GM12878 (cell line): Measurements from ENCODE around the gene B3GALNT2. TPM values are rescaled to one million over a fixed set of nuclear protein-coding genes. Genes with fewer than 3 reads are reported as not detected.

ENCODE experiments used
- ATAC-seq: fragments of 200-7000 bp; cut with Tn5 transposase; 3 replicates; pipeline ENCODE4 v1.9.1; 2020; ENCODE audit warnings: mild to moderate bottlenecking, moderate library complexity
- BruUV-seq: library from RNA; stranded (reverse); fragments of 400-500 nt; replicated peaks from 2 replicates; lab custom pipeline; 2021; lab: Mats Ljungman, UMichigan
- CTCF ChIA-PET: fragments of 300-600 bp; sonication (Branson Sonifier 250); formaldehyde crosslinking; extraction: SDS; loops from one replicate; lab custom pipeline; 2021; ENCODE audit warnings: inconsistent platforms; lab: Yijun Ruan, JAX
- POLR2A ChIA-PET: fragments of 350-600 bp; formaldehyde crosslinking; extraction: SDS; loops from one replicate; lab custom pipeline; 2021; ENCODE audit warnings: inconsistent platforms; lab: Charles Lee
- RAD21 ChIA-PET: fragments of 300-600 bp; sonication (Branson Sonifier 250); formaldehyde crosslinking; loops from one replicate; lab custom pipeline; 2023; ENCODE audit warnings: antibody characterized with exemption; ENCODE audit not compliant: unreplicated experiment; lab: Charles Lee
- SMC1A ChIA-PET: fragments of 300-600 bp; sonication (Branson Sonifier 250); formaldehyde crosslinking; loops from one replicate; lab custom pipeline; 2023; ENCODE audit not compliant: unreplicated experiment, uncharacterized antibody; lab: Charles Lee
- DNase-seq: peaks from one replicate; pipeline ENCODE4 v3.0.0-alpha.2; 2011; ENCODE audit warnings: low read depth, low spot score
- FAIRE-seq: peaks from 3 replicates; lab custom pipeline; 2011; peaks lifted over from hg19 to GRCh38; lab: Jason Lieb, UNC
- H2AFZ ChIP-seq: 2 replicates; pipeline ENCODE4 v1.6.0; 2011; ENCODE audit warnings: low read depth, low read length, control low read depth; ENCODE audit not compliant: control insufficient read depth
- H3K27ac ChIP-seq: 2 replicates; pipeline ENCODE4 v1.5.1; 2011; ENCODE audit warnings: control low read depth; ENCODE audit not compliant: control insufficient read depth, insufficient read depth
- H3K27me3 ChIP-seq, 2 experiments: replicated peaks in 1 of 2; 2 replicates each; pipeline versions ENCODE4 v1.6.0 to v1.6.1; 2011; ENCODE audit warnings: low read length in 1 of 2; ENCODE audit not compliant: control insufficient read depth in 2 of 2, insufficient read depth in 2 of 2
- H3K36me3 ChIP-seq, 2 experiments: 2 replicates each; pipeline ENCODE4 v1.5.1; 2011; ENCODE audit warnings: low read length in 1 of 2; ENCODE audit not compliant: control insufficient read depth in 2 of 2, insufficient read depth in 2 of 2
- H3K4me1 ChIP-seq: 2 replicates; pipeline ENCODE4 v1.6.1; 2011; ENCODE audit warnings: mild to moderate bottlenecking, low read length, moderate library complexity, mixed read lengths; ENCODE audit not compliant: control insufficient read depth, insufficient read depth
- H3K4me2 ChIP-seq: 2 replicates; pipeline ENCODE4 v1.6.0; 2011; ENCODE audit warnings: control low read depth; ENCODE audit not compliant: control insufficient read depth, insufficient read depth
- H3K4me3 ChIP-seq: fragments of 200-600 bp; sonication (generic); 2 replicates; pipeline ENCODE4 v1.5.1; 2016
- H3K79me2 ChIP-seq: 2 replicates; pipeline ENCODE4 v1.6.0; 2011; ENCODE audit warnings: low read length; ENCODE audit not compliant: control insufficient read depth, insufficient read depth
- H3K9ac ChIP-seq: 2 replicates; pipeline ENCODE4 v1.8.0; 2011; ENCODE audit warnings: low read length, control low read depth, mixed read lengths; ENCODE audit not compliant: control insufficient read depth, insufficient read depth
- H3K9me3 ChIP-seq: replicated peaks from 3 replicates; pipeline ENCODE4 v1.5.1; 2011; ENCODE audit warnings: mild to moderate bottlenecking, low read length; ENCODE audit not compliant: control insufficient read depth, insufficient read depth
- H4K20me1 ChIP-seq: 2 replicates; pipeline ENCODE4 v1.6.0; 2011; ENCODE audit not compliant: control insufficient read depth, insufficient read depth
- KLF5 ChIP-seq: fragments of 450-650 bp; IDR thresholded peaks from 2 replicates; pipeline ENCODE4 v1.6.1; 2014; ENCODE audit warnings: mild to moderate bottlenecking; ENCODE audit not compliant: partially characterized antibody
- LARP7 ChIP-seq: fragments of 450-650 bp; IDR thresholded peaks from 2 replicates; pipeline ENCODE4 v1.6.1; 2017; ENCODE audit warnings: mild to moderate bottlenecking
- MYB ChIP-seq: fragments of 150-350 bp; IDR thresholded peaks from 2 replicates; pipeline ENCODE4 v1.6.1; 2014; ENCODE audit warnings: mild to moderate bottlenecking, low read depth, low read length, borderline replicate concordance
- MYC ChIP-seq: IDR thresholded peaks from 2 replicates; pipeline ENCODE4 v1.6.1; 2011; ENCODE audit warnings: mild to moderate bottlenecking, low read length, moderate library complexity, inconsistent platforms; ENCODE audit not compliant: insufficient read depth, insufficient replicate concordance, insufficient read length, severe bottlenecking
- SRF ChIP-seq, 2 experiments: IDR thresholded peaks; 2 replicates each; pipeline ENCODE4 v1.6.1; 2011; ENCODE audit warnings: low read depth in 2 of 2, low read length in 2 of 2, mild to moderate bottlenecking in 1 of 2, moderate library complexity in 1 of 2
- TBL1XR1 ChIP-seq: IDR thresholded peaks from 2 replicates; pipeline ENCODE4 v1.6.1; 2012; ENCODE audit warnings: low read depth, low read length, improper control_type of control experiment
- WGBS: methylation state at CpG from one replicate; pipeline ENCODE4 v1.1.6; 2016; ENCODE audit warnings: low lambda C conversion rate; ENCODE audit not compliant: insufficient replicate concordance, insufficient coverage; ENCODE audit errors: missing lambda C conversion rate; 5-methylcytosine and 5-hydroxymethylcytosine counted together
- in situ Hi-C: fragments of 300-500 bp; cut with MboI; formaldehyde crosslinking; loops from 9 replicates; pipeline ENCODE4 v1.14.3; 2018; ENCODE audit warnings: mixed read lengths
- intact Hi-C: fragments of 100-400 bp; cut with micrococcal nuclease; formaldehyde crosslinking; loops from one replicate; pipeline ENCODE4 v1.14.2; 2022; ENCODE audit not compliant: unreplicated experiment
- polyA plus RNA-seq, 11 experiments: library from polyadenylated mRNA; depleted of rRNA in 4 of 11; unstranded in 6 of 11; stranded (reverse) in 5 of 11; fragments of >200 nt; fragmentation: Nextera tagmentation in 4 of 11; fragmentation: Illumina TruSeq in 1 of 11; extraction: Ambion mirVana in 4 of 11; extraction: Trizol in 1 of 11; gene quantifications; 1 replicate in 1 of 11; 2 replicates in 10 of 11; pipeline versions ENCODE4 v1.2.1 to v1.2.3, GENCODE V29; 2011 to 2016; ENCODE audit warnings: inconsistent platforms in 2 of 11, missing spikeins in 2 of 11, low read depth in 1 of 11
- total RNA-seq, 4 experiments: library from RNA; depleted of rRNA in 3 of 4; stranded (reverse); fragments of >200 nt in 3 of 4; fragmentation: Illumina TruSeq in 1 of 4; extraction: Trizol in 1 of 4; gene quantifications; 2 replicates each; pipeline versions ENCODE4 v1.2.1 to v1.2.3, GENCODE V29; 2013 to 2021
- TF ChIP-seq, protein P1 (sequence below): fragments of 450-650 bp; IDR thresholded peaks from 2 replicates; pipeline ENCODE4 v1.6.1; 2018; ENCODE audit warnings: borderline replicate concordance, mild to moderate bottlenecking; ENCODE audit not compliant: partially characterized antibody
- TF ChIP-seq, protein P2 (sequence below): IDR thresholded peaks from 2 replicates; pipeline ENCODE4 v1.6.1; 2011; ENCODE audit warnings: borderline replicate concordance, low read depth, mild to moderate bottlenecking, moderate library complexity, low read length; ENCODE audit not compliant: insufficient read depth, poor library complexity, severe bottlenecking
- TF ChIP-seq, protein P3 (sequence below): IDR thresholded peaks from 2 replicates; pipeline ENCODE4 v1.6.1; 2012; ENCODE audit warnings: low read depth, low read length, improper control_type of control experiment
- TF ChIP-seq, protein P4 (sequence below): fragments of 450-650 bp; IDR thresholded peaks from 2 replicates; pipeline ENCODE4 v1.6.1; 2016; ENCODE audit warnings: mild to moderate bottlenecking

Gene B3GALNT2
- total and polyA plus RNA-seq, 10 of the 15 experiments (the other 5 are each of a cell fraction or from before 2014, with no cell fraction given) = 0.77 to 19.7 (median 12.7) TPM

DNA sequence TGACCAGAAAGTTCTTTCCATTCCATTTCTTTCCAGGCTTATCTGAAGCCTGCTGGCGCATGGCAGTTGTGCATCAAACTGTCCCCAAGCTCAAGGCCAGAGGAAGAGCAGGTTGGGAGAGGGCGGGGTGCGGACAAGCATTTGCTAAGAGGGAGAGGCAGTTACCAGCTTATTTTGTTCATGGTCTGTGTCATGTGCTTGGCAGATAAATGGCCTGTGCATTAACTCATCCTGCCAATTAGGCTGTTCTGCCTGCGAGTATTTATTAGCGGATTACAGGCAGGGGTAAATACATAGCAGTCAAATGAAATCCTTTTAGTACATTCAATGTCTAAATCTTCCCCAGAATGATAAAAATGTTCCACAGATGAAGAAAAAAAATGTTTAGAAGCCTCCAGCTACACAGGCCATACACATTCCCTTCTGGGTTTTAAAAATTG is 48.9 kb upstream of the B3GALNT2 start:
- SMC1A ChIA-PET = no interaction called here
- 83% methylated on average over 5 of the region's 5 CpGs for WGBS

More for the DNA sequence above, 48.9 kb upstream of the B3GALNT2 start:
- DNase-seq (no peak), ATAC-seq (no peak), FAIRE-seq (no peak)
- Histone ChIP-seq H3K4me2 (no peak overlapping the region), H3K27ac (no peak overlapping the region), H3K27me3 (no peaks in the 10 kb centered on the region; a peak in 1 of 4 replicates), H3K79me2 (no peaks in the 10 kb centered on the region), H2AFZ (no peak overlapping the region), H3K4me3 (no peak overlapping the region), H3K4me1 (no peaks in the 10 kb centered on the region), H3K9ac (no peak overlapping the region), H4K20me1 (no peaks in the 10 kb centered on the region), H3K36me3 (no peaks in the 10 kb centered on the region), H3K9me3 (no peaks in the 10 kb centered on the region)
- BruUV-seq = no TSS peak
- ChIA-PET RAD21 (no interaction called here), CTCF (interaction anchor here (0.8 to 1.1 kb wide), 3 partner anchors 16 to 48 kb away, joined by 3 to 4 read pairs (median 3); no protein-coding TSS in a partner anchor), POLR2A (no interaction called here)
- TF ChIP-seq KLF5 (no peak), SRF (IDR thresholded peaks at IDR 0.05; ENCODE audit: low read depth in 2 of 2, low read length in 2 of 2) (no peak), MYB (no peak), LARP7 (no peak), MYC (no peak), TBL1XR1 (no peak)
- TF ChIP-seq, protein P1, sequence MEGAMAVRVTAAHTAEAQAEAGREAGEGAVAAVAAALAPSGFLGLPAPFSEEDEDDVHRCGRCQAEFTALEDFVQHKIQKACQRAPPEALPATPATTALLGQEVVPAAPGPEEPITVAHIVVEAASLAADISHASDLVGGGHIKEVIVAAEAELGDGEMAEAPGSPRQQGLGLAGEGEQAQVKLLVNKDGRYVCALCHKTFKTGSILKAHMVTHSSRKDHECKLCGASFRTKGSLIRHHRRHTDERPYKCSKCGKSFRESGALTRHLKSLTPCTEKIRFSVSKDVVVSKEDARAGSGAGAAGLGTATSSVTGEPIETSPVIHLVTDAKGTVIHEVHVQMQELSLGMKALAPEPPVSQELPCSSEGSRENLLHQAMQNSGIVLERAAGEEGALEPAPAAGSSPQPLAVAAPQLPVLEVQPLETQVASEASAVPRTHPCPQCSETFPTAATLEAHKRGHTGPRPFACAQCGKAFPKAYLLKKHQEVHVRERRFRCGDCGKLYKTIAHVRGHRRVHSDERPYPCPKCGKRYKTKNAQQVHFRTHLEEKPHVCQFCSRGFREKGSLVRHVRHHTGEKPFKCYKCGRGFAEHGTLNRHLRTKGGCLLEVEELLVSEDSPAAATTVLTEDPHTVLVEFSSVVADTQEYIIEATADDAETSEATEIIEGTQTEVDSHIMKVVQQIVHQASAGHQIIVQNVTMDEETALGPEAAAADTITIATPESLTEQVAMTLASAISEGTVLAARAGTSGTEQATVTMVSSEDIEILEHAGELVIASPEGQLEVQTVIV = no peak
- TF ChIP-seq, protein P2, sequence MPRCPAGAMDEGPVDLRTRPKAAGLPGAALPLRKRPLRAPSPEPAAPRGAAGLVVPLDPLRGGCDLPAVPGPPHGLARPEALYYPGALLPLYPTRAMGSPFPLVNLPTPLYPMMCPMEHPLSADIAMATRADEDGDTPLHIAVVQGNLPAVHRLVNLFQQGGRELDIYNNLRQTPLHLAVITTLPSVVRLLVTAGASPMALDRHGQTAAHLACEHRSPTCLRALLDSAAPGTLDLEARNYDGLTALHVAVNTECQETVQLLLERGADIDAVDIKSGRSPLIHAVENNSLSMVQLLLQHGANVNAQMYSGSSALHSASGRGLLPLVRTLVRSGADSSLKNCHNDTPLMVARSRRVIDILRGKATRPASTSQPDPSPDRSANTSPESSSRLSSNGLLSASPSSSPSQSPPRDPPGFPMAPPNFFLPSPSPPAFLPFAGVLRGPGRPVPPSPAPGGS = no peak
- TF ChIP-seq, protein P3, sequence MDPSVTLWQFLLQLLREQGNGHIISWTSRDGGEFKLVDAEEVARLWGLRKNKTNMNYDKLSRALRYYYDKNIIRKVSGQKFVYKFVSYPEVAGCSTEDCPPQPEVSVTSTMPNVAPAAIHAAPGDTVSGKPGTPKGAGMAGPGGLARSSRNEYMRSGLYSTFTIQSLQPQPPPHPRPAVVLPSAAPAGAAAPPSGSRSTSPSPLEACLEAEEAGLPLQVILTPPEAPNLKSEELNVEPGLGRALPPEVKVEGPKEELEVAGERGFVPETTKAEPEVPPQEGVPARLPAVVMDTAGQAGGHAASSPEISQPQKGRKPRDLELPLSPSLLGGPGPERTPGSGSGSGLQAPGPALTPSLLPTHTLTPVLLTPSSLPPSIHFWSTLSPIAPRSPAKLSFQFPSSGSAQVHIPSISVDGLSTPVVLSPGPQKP = no peak
- TF ChIP-seq, protein P4, sequence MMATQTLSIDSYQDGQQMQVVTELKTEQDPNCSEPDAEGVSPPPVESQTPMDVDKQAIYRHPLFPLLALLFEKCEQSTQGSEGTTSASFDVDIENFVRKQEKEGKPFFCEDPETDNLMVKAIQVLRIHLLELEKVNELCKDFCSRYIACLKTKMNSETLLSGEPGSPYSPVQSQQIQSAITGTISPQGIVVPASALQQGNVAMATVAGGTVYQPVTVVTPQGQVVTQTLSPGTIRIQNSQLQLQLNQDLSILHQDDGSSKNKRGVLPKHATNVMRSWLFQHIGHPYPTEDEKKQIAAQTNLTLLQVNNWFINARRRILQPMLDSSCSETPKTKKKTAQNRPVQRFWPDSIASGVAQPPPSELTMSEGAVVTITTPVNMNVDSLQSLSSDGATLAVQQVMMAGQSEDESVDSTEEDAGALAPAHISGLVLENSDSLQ = no peak
- in situ Hi-C loops = no loop called here
- intact Hi-C loops = no loop called here
